ENCODE results near the gene FAP. TPM values are rescaled to one million over a fixed set of nuclear protein-coding genes. Genes with fewer than 3 reads are reported as not detected.

The FAP gene
- polyA plus RNA-seq, 2 of the 4 experiments (the other 2 are of a cell fraction), result 0.03 to 0.16 TPM

- FAIRE-seq, result no peak
- TF ChIP-seq ELK1 (IDR thresholded peaks at IDR 0.05; ENCODE audit: low read depth, low read length) (no peak), NPAS2 (CRISPR knock-in tag; IDR thresholded peaks at IDR 0.05; ENCODE audit: borderline replicate concordance) (no peak)
- DNase-seq (ENCODE audit: low read depth in 1 of 2, low spot score in 1 of 2), result no peak
- WGBS (ENCODE audit: missing lambda C conversion rate), result 37% methylated on average over 1 of the region's 1 CpG
- ChIA-PET CTCF (interaction anchor here (1.6 kb wide), 1 partner anchor 9 kb away, joined by 3 read pairs; no protein-coding TSS in a partner anchor), POLR2A (no interaction called here)
- H3K27ac ChIP-seq, result no peak overlapping the region
- no peaks in the 10 kb centered on the region for H3K9me3 ChIP-seq
- no peak overlapping the region for H3K4me2 ChIP-seq
- ATAC-seq, result no peak
- H3K4me1 ChIP-seq, result no peaks in the 10 kb centered on the region
- H3K4me3 ChIP-seq, result no peak overlapping the region
Observed at GRCh38 chr2:162172802-162173370, 70.4 kb downstream of the FAP start.

GRCh38 chr2:162166745-162167144 lies 76.5 kb downstream of the FAP start:
- no peak for TF ChIP-seq RNF2 (IDR thresholded peaks at IDR 0.05; ENCODE audit: borderline replicate concordance, low read depth)
- TF ChIP-seq FOSL2 (IDR thresholded peaks at IDR 0.05), result no peak
- no peak for TF ChIP-seq FOSL2 (CRISPR knock-in tag; IDR thresholded peaks at IDR 0.05)
- TF ChIP-seq ELK1 (IDR thresholded peaks at IDR 0.05; ENCODE audit: low read depth, low read length), result no peak
- no peak for TF ChIP-seq POLR2A (IDR thresholded peaks at IDR 0.05; ENCODE audit: low read length)
- TF ChIP-seq CBX8 (IDR thresholded peaks at IDR 0.05), result no peak
- TF ChIP-seq RARB (CRISPR knock-in tag; IDR thresholded peaks at IDR 0.05), result no peak
- TF ChIP-seq TFCP2L1 (CRISPR knock-in tag; IDR thresholded peaks at IDR 0.05), result no peak
- TF ChIP-seq JUNB (IDR thresholded peaks at IDR 0.05), result no peak
- TF ChIP-seq HDAC2 (IDR thresholded peaks at IDR 0.05), result no peak
- no peak for TF ChIP-seq ESRRA (IDR thresholded peaks at IDR 0.05; ENCODE audit: borderline replicate concordance, low read length)
- TF ChIP-seq NR3C1 (IDR thresholded peaks at IDR 0.05), result no peak
- TF ChIP-seq, protein P1, sequence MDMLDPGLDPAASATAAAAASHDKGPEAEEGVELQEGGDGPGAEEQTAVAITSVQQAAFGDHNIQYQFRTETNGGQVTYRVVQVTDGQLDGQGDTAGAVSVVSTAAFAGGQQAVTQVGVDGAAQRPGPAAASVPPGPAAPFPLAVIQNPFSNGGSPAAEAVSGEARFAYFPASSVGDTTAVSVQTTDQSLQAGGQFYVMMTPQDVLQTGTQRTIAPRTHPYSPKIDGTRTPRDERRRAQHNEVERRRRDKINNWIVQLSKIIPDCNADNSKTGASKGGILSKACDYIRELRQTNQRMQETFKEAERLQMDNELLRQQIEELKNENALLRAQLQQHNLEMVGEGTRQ (IDR thresholded peaks at IDR 0.05), result no peak
- TF ChIP-seq CBX2 (IDR thresholded peaks at IDR 0.05; ENCODE audit: borderline replicate concordance, low read depth), result no peak
- TF ChIP-seq EHF (CRISPR knock-in tag; IDR thresholded peaks at IDR 0.05), result no peak
- TF ChIP-seq HOXA7 (CRISPR knock-in tag; IDR thresholded peaks at IDR 0.05), result no peak
- no peak for TF ChIP-seq HOXB5 (CRISPR knock-in tag; IDR thresholded peaks at IDR 0.05)
- FAIRE-seq (no peak), DNase-seq (ENCODE audit: low read depth in 1 of 2, low spot score in 1 of 2) (no peak), ATAC-seq (no peak)
- Histone ChIP-seq H3K27ac (no peak overlapping the region), H3K9me3 (no peaks in the 10 kb centered on the region), H3K4me2 (no peak overlapping the region), H3K4me1 (no peaks in the 10 kb centered on the region), H3K4me3 (no peak overlapping the region)
- ChIA-PET POLR2A (no interaction called here), CTCF (interaction anchor here (0.8 kb wide), 1 partner anchor 13 kb away, joined by 5 read pairs; no protein-coding TSS in a partner anchor)
- WGBS (ENCODE audit: missing lambda C conversion rate), result 40% methylated on average over 4 of the region's 4 CpGs

DNA sequence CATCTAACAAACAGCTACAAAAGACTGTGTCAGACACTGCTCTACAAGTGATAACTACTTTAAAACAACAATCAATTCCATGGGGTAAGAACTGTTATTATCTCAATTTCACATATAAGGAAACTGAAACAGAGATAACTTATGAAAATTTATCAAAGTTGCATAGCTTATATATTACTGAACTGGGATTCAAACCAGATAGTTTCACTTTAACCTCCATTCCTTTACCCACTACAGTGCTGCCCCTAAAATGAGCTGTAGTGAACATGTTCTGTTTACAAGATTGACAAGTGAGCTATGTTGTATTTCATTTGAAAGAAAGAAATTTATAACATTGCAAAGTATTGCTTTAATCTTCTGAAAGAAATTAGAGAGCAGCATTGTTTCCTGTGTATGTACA lies 77.1 kb downstream of the FAP start:
- H3K4me1 ChIP-seq, result no peaks in the 10 kb centered on the region
- no peak overlapping the region for H3K4me2 ChIP-seq
- ChIA-PET POLR2A (no interaction called here), CTCF (interaction anchor here (0.8 to 1.4 kb wide), 2 partner anchors 11 to 13 kb away, joined by 3 to 5 read pairs; no protein-coding TSS in a partner anchor)
- DNase-seq (ENCODE audit: low read depth in 1 of 2, low spot score in 1 of 2) (no peak), FAIRE-seq (no peak), ATAC-seq (no peak)
- H3K4me3 ChIP-seq, result no peak overlapping the region
- H3K9me3 ChIP-seq, result no peaks in the 10 kb centered on the region
- no peak for TF ChIP-seq ZNF302 (CRISPR knock-in tag; IDR thresholded peaks at IDR 0.05)
- TF ChIP-seq NFE2L2 (conservative IDR thresholded peaks at IDR 0.05; ENCODE audit: low read length), result no peak
- TF ChIP-seq HMGXB4 (CRISPR knock-in tag; IDR thresholded peaks at IDR 0.05; ENCODE audit: borderline replicate concordance), result no peak
- no peak for TF ChIP-seq ELK1 (IDR thresholded peaks at IDR 0.05; ENCODE audit: low read depth, low read length)
- no peak for TF ChIP-seq PHF8 (IDR thresholded peaks at IDR 0.05; ENCODE audit: borderline replicate concordance, low read depth)
- no peak for TF ChIP-seq CBX8 (IDR thresholded peaks at IDR 0.05)
- TF ChIP-seq CEBPB (IDR thresholded peaks at IDR 0.05), result no peak
- no peak overlapping the region for H3K27ac ChIP-seq

All from A549 (cell line).